Measurements from ENCODE around the gene TEAD1. TPM values are rescaled to one million over a fixed set of nuclear protein-coding genes. Genes with fewer than 3 reads are reported as not detected.

Gene TEAD1
- total and polyA plus RNA-seq, 9 of the 15 experiments (the other 6 are each of a cell fraction or from before 2014, with no cell fraction given) = 1.7 to 17.7 (median 10.8) TPM

DNA sequence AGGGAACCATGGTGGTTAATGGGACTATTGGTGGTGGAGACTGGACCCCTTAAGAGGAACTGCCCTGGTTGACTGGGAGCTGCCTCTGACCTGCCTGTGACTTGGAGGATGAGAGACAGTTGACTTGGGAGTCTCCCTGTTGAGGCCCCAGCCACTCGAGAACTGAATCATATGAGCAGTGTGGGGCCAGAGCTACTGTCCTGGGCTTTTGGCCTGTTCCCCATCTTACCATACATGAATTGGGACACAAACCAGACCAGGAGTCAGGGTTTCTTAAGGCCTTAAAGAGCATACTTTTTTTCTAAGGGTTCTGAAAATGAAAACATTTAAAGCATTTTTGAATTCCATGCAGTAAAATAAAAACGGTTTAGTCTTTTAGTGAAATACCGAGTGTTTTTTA lies 92.8 kb downstream of the TEAD1 start:
- WGBS (ENCODE audit: insufficient coverage, low coverage, missing lambda C conversion rate) = 85% methylated on average over 3 of the region's 3 CpGs
- TF ChIP-seq KDM1A (IDR thresholded peaks at IDR 0.05) (no peak), CHD1 (IDR thresholded peaks at IDR 0.05; ENCODE audit: low read length) (no peak), GTF2B (IDR thresholded peaks at IDR 0.05; ENCODE audit: extremely low read depth, insufficient read length) (no peak), ELK3 (CRISPR knock-in tag; IDR thresholded peaks at IDR 0.05) (no peak), ZNF212 (CRISPR knock-in tag; IDR thresholded peaks at IDR 0.05) (no peak), MAZ (CRISPR knock-in tag; conservative IDR thresholded peaks at IDR 0.05 in 1 of 2, IDR thresholded peaks at IDR 0.05 in 1 of 2) (no peak), SRSF1 (IDR thresholded peaks at IDR 0.05; ENCODE audit: low read depth, low read length) (no peak), RFX7 (CRISPR knock-in tag; IDR thresholded peaks at IDR 0.05) (no peak)
- H3K4me1 ChIP-seq (replicated peaks in 1 of 2; ENCODE audit: control insufficient read depth in 2 of 2, insufficient read depth in 2 of 2, low read length in 2 of 2) = peaks cover 0 to 29% of the 10 kb centered on the region in 2 experiments; a peak in 4 of 5 replicates

More for the DNA sequence above, 92.8 kb downstream of the TEAD1 start:
- H3K4me2 ChIP-seq (ENCODE audit: insufficient read depth, low read length) = no peak overlapping the region
- no peaks in the 10 kb centered on the region for H3K27me3 ChIP-seq (ENCODE audit: control insufficient read depth in 2 of 2, insufficient read depth in 2 of 2, low read length in 2 of 2)
- FAIRE-seq (no peak), ATAC-seq (no peak), DNase-seq (ENCODE audit: extremely low read depth in 1 of 4, low spot score in 3 of 4) (no peak)
- in situ Hi-C loops (cut with MboI) (no loop called here), intact Hi-C loops (cut with micrococcal nuclease) (no loop called here)
- no peak overlapping the region for H2AFZ ChIP-seq (ENCODE audit: low read depth, low read length)
- H3K9me3 ChIP-seq (replicated peaks; ENCODE audit: control insufficient read depth, insufficient read depth, low read depth, low read length) = no peaks in the 10 kb centered on the region
- H3K79me2 ChIP-seq (ENCODE audit: control insufficient read depth, insufficient read depth, low read length) = peaks cover 5% of the 10 kb centered on the region; the same call in 1 of the 3 replicates
- no TSS peak for BruUV-seq (replicated peaks)
- H3K4me3 ChIP-seq = no peak overlapping the region
- peaks cover 6% of the 10 kb centered on the region; the same call in 2 of the 3 replicates for H3K36me3 ChIP-seq (ENCODE audit: control insufficient read depth, insufficient read depth, low read length)
- H4K20me1 ChIP-seq (replicated peaks; ENCODE audit: control insufficient read depth, insufficient read depth, low read length) = no peaks in the 10 kb centered on the region
- no peaks in the 10 kb centered on the region for H3K9me1 ChIP-seq (ENCODE audit: control insufficient read depth, insufficient read depth, low read length)
- no peak overlapping the region for H3K27ac ChIP-seq (ENCODE audit: extremely low read depth, low read depth, low read length)
- CTCF ChIA-PET (ENCODE audit: low intra/inter-chr PET ratio) = no interaction called here
- no peak overlapping the region for H3K9ac ChIP-seq (ENCODE audit: insufficient read depth in 1 of 2, low read depth in 2 of 2, low read length in 2 of 2)
- POLR2A ChIA-PET = interaction anchor here (2.8 kb wide), 1 partner anchor 22 kb away, joined by 8 read pairs; no protein-coding TSS in a partner anchor
